ENCODE results near the gene MED25.

The MED25 gene

DNA sequence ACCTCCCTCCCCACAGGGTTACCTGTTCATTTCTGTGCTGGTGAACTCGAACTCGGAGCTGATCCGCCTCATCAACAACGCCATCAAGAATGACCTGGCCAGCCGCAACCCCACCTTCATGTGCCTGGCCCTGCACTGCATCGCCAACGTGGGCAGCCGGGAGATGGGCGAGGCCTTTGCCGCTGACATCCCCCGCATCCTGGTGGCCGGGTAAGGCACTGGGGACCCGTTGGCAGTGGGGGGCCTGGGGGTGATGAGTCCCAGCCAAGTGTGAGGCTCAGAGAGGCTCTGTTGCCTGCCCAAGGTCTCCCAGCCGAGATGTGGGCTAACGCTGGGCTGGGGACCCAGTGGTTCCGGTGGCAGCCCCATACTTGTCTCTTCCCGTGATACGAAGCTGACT is 35.6 kb upstream of the MED25 start:
- ATAC-seq = no peak
- TF ChIP-seq, protein P1, sequence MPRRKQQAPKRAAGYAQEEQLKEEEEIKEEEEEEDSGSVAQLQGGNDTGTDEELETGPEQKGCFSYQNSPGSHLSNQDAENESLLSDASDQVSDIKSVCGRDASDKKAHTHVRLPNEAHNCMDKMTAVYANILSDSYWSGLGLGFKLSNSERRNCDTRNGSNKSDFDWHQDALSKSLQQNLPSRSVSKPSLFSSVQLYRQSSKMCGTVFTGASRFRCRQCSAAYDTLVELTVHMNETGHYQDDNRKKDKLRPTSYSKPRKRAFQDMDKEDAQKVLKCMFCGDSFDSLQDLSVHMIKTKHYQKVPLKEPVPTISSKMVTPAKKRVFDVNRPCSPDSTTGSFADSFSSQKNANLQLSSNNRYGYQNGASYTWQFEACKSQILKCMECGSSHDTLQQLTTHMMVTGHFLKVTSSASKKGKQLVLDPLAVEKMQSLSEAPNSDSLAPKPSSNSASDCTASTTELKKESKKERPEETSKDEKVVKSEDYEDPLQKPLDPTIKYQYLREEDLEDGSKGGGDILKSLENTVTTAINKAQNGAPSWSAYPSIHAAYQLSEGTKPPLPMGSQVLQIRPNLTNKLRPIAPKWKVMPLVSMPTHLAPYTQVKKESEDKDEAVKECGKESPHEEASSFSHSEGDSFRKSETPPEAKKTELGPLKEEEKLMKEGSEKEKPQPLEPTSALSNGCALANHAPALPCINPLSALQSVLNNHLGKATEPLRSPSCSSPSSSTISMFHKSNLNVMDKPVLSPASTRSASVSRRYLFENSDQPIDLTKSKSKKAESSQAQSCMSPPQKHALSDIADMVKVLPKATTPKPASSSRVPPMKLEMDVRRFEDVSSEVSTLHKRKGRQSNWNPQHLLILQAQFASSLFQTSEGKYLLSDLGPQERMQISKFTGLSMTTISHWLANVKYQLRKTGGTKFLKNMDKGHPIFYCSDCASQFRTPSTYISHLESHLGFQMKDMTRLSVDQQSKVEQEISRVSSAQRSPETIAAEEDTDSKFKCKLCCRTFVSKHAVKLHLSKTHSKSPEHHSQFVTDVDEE (CRISPR knock-in tag; IDR thresholded peaks at IDR 0.05) = no peak
- TF ChIP-seq, protein P2, sequence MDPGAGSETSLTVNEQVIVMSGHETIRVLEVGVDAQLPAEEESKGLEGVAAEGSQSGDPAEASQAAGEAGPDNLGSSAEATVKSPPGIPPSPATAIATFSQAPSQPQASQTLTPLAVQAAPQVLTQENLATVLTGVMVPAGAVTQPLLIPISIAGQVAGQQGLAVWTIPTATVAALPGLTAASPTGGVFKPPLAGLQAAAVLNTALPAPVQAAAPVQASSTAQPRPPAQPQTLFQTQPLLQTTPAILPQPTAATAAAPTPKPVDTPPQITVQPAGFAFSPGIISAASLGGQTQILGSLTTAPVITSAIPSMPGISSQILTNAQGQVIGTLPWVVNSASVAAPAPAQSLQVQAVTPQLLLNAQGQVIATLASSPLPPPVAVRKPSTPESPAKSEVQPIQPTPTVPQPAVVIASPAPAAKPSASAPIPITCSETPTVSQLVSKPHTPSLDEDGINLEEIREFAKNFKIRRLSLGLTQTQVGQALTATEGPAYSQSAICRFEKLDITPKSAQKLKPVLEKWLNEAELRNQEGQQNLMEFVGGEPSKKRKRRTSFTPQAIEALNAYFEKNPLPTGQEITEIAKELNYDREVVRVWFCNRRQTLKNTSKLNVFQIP (CRISPR knock-in tag; IDR thresholded peaks at IDR 0.05; ENCODE audit: borderline replicate concordance, low read depth) = no peak
- TF ChIP-seq BACH2 (CRISPR knock-in tag; IDR thresholded peaks at IDR 0.05; ENCODE audit: borderline replicate concordance) (no peak), ZNF70 (CRISPR knock-in tag; IDR thresholded peaks at IDR 0.05) (no peak), RARB (CRISPR knock-in tag; IDR thresholded peaks at IDR 0.05) (no peak), ZNF8 (CRISPR knock-in tag; IDR thresholded peaks at IDR 0.05) (no peak), CSDC2 (CRISPR knock-in tag; IDR thresholded peaks at IDR 0.05) (no peak), ZNF565 (CRISPR knock-in tag; conservative IDR thresholded peaks at IDR 0.05; ENCODE audit: low read depth) (no peak), PPARA (CRISPR knock-in tag; IDR thresholded peaks at IDR 0.05; ENCODE audit: borderline replicate concordance) (no peak), TCF4 (CRISPR knock-in tag; IDR thresholded peaks at IDR 0.05; ENCODE audit: borderline replicate concordance) (no peak), ESRRG (CRISPR knock-in tag; IDR thresholded peaks at IDR 0.05) (no peak)
- TF ChIP-seq, protein P3, sequence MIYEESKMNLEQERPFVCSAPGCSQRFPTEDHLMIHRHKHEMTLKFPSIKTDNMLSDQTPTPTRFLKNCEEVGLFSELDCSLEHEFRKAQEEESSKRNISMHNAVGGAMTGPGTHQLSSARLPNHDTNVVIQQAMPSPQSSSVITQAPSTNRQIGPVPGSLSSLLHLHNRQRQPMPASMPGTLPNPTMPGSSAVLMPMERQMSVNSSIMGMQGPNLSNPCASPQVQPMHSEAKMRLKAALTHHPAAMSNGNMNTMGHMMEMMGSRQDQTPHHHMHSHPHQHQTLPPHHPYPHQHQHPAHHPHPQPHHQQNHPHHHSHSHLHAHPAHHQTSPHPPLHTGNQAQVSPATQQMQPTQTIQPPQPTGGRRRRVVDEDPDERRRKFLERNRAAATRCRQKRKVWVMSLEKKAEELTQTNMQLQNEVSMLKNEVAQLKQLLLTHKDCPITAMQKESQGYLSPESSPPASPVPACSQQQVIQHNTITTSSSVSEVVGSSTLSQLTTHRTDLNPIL (CRISPR knock-in tag; IDR thresholded peaks at IDR 0.05; ENCODE audit: low read depth) = no peak

DNA sequence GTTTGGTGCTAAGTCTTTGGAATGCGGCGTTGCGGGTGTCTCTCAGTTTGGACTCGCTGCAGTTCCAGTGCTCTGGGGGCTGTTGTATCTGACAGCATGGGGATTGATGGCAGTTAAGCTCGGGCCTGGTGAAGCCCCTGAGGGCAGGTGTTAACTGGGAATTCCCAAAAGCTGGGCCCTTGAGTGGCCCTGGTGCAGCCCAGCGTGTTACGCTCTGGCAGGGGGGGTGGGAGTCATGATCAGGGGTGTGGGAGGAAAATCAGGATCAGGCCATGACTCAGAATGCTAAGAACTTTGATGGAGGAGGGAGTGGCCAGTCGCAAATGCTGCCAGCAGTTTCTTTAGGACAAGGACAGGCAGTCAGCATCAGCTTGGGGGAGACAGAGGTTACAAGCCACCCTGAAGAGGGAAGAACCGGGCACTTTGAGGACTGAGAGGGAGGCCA is 31.7 kb upstream of the MED25 start:
- ATAC-seq = no peak; the same call in 1 of the 3 replicates

DNA sequence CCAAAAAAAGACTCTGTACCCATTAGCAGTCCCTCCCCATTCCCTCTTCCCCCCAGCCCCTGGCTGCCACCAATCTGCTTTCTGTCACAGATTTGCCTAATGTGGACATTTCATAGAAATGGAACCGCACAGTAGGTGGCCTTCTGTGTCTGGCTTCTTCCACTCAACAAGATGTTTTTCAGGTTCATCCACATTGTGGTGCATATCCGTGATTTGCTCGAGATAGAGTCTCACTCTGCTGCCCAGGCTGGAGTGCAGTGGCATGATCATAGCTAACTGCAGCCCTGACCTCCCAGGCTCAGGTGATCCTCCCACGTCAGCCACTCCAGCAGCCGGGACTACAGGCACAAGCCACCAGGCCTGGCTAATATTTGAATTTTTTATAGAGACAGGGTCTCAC is 30.3 kb upstream of the MED25 start:
- ATAC-seq = no peak

More for the DNA sequence above, 31.7 kb upstream of the MED25 start:
- TF ChIP-seq CSDC2 (CRISPR knock-in tag; IDR thresholded peaks at IDR 0.05) (no peak), OSR1 (CRISPR knock-in tag; IDR thresholded peaks at IDR 0.05) (no peak), ZNF565 (CRISPR knock-in tag; conservative IDR thresholded peaks at IDR 0.05; ENCODE audit: low read depth) (no peak), ZFP30 (CRISPR knock-in tag; IDR thresholded peaks at IDR 0.05) (no peak), TCF4 (CRISPR knock-in tag; IDR thresholded peaks at IDR 0.05; ENCODE audit: borderline replicate concordance) (no peak), GLIS3 (CRISPR knock-in tag; IDR thresholded peaks at IDR 0.05) (no peak), ZNF8 (CRISPR knock-in tag; IDR thresholded peaks at IDR 0.05) (no peak), RARB (CRISPR knock-in tag; IDR thresholded peaks at IDR 0.05) (no peak), BACH2 (CRISPR knock-in tag; IDR thresholded peaks at IDR 0.05; ENCODE audit: borderline replicate concordance) (no peak), PPARA (CRISPR knock-in tag; IDR thresholded peaks at IDR 0.05; ENCODE audit: borderline replicate concordance) (no peak), SNAI2 (CRISPR knock-in tag; IDR thresholded peaks at IDR 0.05) (no peak), ESRRG (CRISPR knock-in tag; IDR thresholded peaks at IDR 0.05) (no peak), ARNTL (CRISPR knock-in tag; IDR thresholded peaks at IDR 0.05; ENCODE audit: borderline replicate concordance, low read depth) (no peak), ZNF70 (CRISPR knock-in tag; IDR thresholded peaks at IDR 0.05) (no peak)
- TF ChIP-seq, protein P3 (CRISPR knock-in tag; IDR thresholded peaks at IDR 0.05; ENCODE audit: low read depth) = no peak
- TF ChIP-seq, protein P2 (CRISPR knock-in tag; IDR thresholded peaks at IDR 0.05; ENCODE audit: borderline replicate concordance, low read depth) = no peak

More for the DNA sequence above, 30.3 kb upstream of the MED25 start:
- TF ChIP-seq, protein P1 (CRISPR knock-in tag; IDR thresholded peaks at IDR 0.05) = no peak
- TF ChIP-seq ESRRG (CRISPR knock-in tag; IDR thresholded peaks at IDR 0.05) (no peak), CSDC2 (CRISPR knock-in tag; IDR thresholded peaks at IDR 0.05) (no peak)
- TF ChIP-seq, protein P2 (CRISPR knock-in tag; IDR thresholded peaks at IDR 0.05; ENCODE audit: borderline replicate concordance, low read depth) = no peak
